HG03280 (cell line): Measurements from ENCODE around the gene TMEM86A.

Source experiments
- ATAC-seq: cut with Tn5 transposase; IDR thresholded peaks from one replicate; pipeline ENCODE4 v1.9.1; 2021; ENCODE audit warnings: mild to moderate bottlenecking, moderate library complexity; ENCODE audit not compliant: unreplicated experiment

TMEM86A gene

GRCh38 chr11:18699848-18700261 is 1.3 kb downstream of the TMEM86A start:
- ATAC-seq = no peak

DNA sequence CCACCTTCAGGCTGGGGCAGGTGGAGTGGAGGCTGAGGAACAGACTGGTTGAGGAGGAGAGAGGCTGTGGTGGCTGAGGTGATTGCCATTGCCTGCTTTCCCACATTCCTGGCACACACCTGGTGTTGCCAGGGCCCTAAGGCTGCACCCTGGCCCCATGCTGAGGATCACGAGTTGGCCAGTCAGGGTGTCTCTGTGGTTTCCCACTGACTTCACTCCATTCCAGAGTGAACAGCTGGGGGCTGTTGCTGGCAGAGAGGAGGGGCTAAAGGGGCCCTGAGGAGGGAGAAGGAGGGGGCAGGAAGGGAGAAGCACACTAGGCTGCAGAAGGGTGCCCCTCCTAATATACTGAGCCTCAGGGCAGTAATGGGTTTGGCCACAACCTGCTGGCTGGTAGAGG is 1.8 kb downstream of the TMEM86A start:
- no peak for ATAC-seq

DNA sequence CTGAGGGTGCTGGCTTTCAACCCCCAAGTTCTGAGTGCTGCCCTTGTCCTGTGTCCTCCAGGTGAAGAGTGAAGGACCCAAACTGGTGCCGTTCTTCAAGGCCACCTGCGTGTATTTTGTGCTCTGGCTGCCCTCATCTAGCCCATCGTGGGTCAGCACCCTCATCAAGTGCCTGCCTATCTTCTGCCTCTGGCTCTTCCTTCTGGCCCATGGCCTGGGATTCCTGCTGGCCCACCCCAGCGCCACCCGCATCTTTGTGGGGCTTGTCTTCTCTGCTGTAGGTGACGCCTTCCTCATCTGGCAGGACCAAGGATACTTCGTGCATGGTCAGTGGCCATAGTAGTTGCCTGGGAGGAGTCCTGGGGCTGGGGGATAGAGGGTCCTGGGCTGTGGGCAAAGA is 2.3 kb downstream of the TMEM86A start:
- no peak for ATAC-seq

DNA sequence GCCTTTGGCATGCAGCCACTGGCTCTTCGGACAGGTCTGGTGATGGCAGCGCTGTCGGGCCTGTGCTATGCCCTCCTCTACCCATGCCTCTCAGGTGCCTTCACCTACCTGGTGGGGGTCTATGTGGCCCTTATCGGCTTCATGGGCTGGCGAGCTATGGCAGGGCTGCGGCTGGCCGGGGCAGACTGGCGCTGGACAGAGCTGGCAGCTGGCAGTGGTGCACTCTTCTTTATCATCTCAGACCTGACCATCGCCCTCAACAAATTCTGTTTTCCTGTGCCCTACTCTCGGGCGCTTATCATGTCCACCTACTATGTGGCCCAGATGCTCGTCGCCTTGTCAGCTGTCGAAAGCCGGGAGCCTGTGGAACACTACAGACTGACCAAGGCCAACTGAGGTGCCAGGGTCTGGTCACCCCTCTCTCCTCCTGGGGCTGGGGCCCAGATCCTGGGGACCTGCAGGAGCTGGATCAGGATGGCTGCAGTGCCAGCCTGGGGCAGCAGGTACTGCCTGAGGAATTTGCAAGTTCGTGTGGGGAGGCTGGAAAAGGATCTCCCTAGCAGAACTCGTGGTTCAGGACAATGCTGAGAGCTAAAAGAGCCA is 3.1 kb downstream of the TMEM86A start:
- ATAC-seq = no peak

- ATAC-seq = no peak
Observed at GRCh38 chr11:18703001-18703763, 4.6 kb downstream of the TMEM86A start.

DNA sequence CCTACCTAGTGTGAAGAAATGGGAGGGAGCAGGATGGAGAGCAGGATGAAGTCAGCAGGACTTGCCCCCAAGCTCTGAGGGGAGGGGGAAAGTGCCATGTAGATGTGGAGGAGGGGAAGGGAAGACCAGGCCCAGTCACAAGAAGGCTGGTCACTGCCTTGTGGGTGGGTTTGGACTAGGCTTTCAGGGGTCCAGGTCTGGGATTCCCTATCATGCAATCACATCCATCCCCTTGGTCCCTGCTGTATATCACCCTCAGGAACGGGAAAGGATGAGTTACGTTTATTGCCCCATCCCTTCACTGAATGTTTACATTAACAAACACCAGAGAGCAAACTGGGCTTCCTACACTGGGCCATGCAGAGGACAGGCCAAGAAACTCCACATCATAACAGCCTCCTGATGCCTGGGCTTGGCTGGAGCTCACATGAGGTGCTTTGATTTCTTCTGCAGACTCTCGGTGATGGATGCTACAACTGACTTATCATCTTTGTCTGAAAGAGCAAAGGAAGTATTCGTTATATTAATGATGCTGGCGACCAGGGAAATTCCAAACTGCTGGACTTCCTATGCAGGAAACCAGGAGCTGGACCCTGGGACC is 5.6 kb downstream of the TMEM86A start:
- no peak for ATAC-seq

DNA sequence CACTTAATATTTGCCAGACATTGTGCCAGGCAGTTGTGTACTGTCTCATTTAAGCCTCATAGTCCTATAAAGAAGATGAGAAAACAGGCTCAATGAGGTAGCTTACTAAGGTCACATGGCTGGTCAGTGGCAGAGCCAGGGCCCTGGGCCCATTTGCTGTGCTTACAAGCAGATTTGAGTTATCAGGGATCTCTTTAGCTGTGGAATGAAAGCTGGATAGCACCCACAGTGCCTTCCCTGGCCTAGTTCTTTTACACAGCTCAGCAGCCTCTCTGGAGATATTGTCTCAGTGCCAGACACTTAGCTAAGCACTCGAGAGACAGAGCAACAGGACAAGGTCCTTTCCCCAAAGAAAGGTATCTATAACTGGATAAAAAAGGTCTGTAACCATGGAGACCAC is 6.1 kb downstream of the TMEM86A start:
- no peak for ATAC-seq

DNA sequence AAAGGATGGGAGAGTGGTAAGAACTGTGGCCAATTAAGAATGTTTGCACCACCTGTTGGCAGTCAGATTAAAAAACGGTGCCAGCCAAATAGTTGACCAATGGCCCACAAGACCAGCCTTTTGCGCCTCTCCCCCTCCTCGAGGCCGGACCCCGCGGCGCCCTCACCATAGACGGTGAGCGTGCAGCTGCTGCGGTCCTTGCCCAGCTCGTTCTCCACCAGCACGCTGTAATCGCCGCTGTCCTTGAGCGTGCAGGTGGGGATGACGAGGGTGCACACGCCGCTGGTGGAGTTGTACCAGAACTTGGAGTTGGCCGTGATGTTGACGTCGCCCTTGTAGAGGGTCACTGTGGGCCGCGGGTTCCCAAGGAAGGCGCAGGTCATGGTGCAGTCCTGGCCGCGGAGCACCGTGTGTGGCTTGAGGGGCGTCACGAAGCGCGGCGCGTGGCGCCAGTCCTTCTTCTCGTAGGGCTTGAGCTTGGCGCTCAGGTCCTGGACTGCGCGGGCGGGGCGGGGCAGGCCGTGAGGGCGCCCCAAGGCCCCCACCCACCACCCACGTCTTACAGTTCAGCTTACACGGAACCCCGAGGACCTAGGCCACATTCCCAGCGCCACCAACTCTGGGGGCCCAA is 7.2 kb downstream of the TMEM86A start:
- ATAC-seq = no peak

DNA sequence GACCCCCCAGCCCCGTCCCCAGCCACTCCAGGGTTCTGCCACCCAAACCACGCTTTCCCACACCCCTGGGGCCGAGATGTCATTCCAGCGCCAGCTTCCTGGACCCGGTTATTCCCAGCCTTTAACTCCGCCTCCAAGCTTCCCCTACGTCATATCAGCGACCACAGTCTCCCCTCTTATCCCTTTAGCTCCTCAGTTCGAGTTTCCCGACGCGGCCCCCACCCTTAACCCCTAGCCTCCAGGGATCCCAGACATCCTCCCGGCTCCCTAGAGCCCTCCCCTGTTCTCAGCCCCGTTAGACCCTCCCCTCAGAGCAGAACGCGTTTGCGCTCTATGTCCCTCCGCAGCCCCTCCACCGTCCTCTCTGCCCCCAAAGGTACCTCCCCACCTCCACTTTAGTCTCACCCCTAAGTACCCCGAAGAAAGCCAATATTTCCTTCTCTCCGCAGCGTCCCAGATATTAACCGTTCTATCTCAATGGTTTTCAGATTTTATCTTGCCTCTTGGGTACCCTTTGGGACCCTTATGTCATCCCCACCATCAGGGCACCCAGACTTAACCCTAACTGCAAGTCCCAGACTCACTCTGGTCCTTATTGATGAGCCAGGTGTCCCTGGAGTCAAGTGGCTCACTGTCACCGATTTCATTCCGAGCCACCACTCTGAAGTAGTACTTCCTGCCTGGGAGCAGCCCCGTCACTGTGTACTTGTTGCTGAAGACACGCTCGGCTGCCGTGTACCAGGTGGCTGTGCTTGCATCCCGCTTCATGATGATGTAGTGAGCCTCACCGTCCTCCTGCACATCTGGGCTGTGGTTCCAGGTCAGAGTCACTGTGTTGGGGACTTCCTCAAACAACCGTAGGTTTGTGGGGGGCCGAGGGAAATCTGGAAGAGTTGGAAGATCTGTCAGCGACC is 8.0 kb downstream of the TMEM86A start:
- no peak for ATAC-seq

DNA sequence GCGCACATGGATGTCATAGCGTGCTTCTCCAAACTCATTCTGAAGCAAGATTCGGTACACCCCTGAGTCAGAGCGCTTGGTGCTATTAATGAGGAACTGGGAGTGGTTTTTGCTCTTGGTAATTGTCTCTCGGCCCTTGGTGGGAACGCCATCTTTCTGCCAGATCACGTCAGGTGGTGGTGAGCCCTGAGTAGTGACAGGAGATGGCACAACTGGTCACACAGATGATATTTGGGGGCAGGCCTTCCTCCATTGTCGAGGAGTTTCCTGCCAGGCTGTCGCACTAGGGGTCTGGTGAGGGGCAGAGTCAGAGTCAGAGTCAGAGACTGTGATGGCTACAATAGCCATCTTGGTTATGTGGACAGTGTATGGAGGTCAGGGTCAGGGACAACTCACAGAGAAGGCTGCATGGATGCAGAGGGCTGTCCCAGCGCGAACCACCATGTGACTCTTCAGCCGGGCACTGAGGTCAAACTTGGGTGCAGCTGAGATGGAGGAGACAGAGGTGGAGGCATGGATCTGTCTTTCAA is 9.3 kb downstream of the TMEM86A start:
- ATAC-seq = no peak

DNA sequence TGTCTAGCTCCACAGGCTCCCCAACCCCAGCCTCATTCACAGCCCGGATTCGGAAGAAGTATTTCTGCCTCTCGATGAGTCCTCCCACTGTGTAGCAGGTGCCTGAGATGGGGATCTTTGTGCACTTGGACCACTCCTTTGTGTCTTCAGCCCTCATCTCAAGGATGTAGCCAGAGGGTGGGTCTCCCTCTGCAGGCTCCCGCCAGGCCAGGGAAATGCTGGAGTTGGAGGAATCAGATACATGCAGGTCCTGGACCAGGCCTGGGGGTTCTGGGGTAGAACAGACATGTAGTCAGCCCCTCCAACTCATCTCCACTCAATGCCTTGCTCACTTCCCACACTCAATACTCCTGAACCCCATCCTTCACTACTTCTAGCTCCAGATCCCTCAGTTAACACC is 10.8 kb downstream of the TMEM86A start:
- no peak for ATAC-seq

- ATAC-seq = no peak
Observed at GRCh38 chr11:18710545-18710944, 12.0 kb downstream of the TMEM86A start.

- ATAC-seq = no peak
Observed at GRCh38 chr11:18713646-18714442, 15.3 kb downstream of the TMEM86A start.

DNA sequence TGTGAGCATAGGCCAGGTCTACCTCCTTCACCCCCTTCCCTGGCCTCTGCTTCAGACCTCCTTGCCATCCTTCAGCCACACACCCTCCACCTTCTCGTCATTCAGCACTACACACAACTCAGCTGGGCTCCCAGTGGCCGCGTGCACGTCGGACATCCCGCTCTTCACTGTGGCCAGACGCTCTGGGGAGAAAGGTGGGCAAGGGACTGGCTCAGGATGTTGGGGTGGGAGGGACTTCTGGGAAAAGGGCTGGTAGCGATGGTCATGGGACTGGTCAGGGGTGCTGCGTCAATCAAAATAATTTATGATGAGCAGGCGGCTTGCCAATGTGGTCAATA is 15.8 kb downstream of the TMEM86A start:
- ATAC-seq = no peak

GRCh38 chr11:18715476-18715875 is 16.9 kb downstream of the TMEM86A start:
- no peak for ATAC-seq

- no peak for ATAC-seq
Observed at GRCh38 chr11:18720091-18720807, 21.7 kb downstream of the TMEM86A start.

DNA sequence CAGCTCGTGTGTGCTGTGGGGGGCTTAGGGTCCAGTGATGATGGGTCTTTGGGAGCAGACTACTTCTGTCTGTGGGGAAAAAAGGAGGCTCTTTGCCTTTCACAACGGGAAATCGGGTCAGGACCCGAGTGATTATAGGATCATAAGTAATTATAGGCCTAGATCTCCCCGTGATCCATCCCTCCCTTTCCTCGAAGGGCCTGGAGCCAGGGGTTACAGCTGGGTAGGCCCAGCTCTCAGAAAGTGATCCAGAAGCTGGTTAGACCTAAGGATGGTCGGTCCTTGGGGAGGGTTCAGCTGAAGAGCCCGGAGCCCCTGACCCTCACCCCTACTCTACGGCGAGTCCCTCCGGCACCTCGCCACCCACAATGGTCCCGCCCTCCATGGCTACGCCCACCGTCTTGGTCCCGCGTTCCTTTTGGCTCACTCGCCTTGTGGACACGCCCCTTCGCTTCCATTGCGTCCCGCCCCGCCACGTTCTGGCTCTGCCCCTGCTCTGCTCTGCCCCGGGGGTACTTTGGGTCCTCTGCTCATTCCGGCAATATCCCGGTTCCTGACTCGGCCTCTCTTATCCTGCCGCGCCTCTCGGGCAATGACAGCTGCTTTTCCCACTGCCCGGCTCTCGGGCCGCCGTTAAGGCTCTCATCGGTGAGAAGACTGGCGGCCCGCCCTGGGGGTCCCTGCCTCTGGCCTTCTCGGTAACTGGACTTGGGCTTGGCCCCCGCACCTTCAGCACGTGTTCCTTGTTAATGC is 22.4 kb downstream of the TMEM86A start:
- peak; percentile 54 for ATAC-seq

DNA sequence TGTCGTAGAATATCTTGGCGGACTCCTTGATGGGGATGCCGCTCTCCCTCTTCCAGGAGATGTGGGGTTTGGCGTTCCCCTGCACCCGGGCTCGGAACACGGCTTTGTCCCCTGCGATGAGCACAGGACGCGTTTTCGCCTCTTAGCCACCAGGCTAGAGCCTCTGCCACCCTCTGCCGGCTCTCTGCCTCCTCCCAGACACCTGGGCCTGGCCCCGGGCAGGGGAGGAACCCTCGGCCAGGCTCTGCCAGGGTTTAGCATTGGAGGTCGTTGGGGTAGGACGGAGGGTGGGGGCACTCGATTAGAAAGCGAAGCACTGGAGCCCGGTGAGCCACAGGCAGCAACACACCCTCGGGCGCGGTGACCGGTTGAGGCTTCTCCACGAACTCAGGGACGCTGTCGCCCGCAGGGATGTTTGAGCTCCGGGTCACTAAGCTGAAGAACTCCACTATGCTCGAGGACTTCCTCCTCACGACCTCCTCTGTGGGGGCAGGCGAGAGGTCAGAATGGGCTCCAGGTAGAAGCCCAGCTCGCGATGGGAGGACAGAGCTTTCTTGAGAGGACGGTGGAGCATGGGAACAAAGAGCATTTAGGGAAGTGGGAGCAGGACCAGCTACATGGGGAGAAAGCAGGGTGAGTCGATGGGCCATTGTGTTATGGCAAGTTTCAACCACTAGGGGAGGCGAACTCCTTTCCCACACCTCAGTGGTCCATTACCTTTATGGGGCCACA is 23.1 kb downstream of the TMEM86A start:
- peak; percentile 69 for ATAC-seq
